Gastrocnemius medialis (tissue), 4 donors: ENCODE measurements around the gene LRFN5.

Experiments
- CTCF ChIP-seq, 5 experiments: fragments of 450-650 bp in 3 of 5; fragments of 200-600 bp in 2 of 5; sonication (generic) in 2 of 5; IDR thresholded peaks in 4 of 5; conservative IDR thresholded peaks in 1 of 5; 1 replicate in 4 of 5; 2 replicates in 1 of 5; pipeline ENCODE4 v1.5.1; 2016 to 2019; ENCODE audit warnings: antibody characterized with exemption in 5 of 5, mild to moderate bottlenecking in 3 of 5, moderate library complexity in 3 of 5
- POLR2A ChIP-seq, 2 donors: fragments of 450-650 bp; IDR thresholded peaks; one replicate each; pipeline ENCODE4 v1.6.1; 2017; ENCODE audit warnings: antibody characterized with exemption in 2 of 2, mild to moderate bottlenecking in 2 of 2, moderate library complexity in 2 of 2

GRCh38 chr14:41743140-41743539 lies 136.5 kb downstream of the LRFN5 start:
- no peak for TF ChIP-seq CTCF (IDR thresholded peaks at IDR 0.05 in 4 of 5, conservative IDR thresholded peaks at IDR 0.05 in 1 of 5)
- no peak for TF ChIP-seq POLR2A (IDR thresholded peaks at IDR 0.05)
